ENCODE results near the gene SP3. TPM values are rescaled to one million over a fixed set of nuclear protein-coding genes. Genes with fewer than 3 reads are reported as not detected.

SP3 gene
- total and polyA plus RNA-seq, 2 of the 8 experiments (the other 6 are each of a cell fraction or from before 2014, with no cell fraction given), result 31.0 to 92.1 TPM

GRCh38 chr2:173948198-173948597 lies 17.0 kb downstream of the SP3 start (continued):
- no peak for TF ChIP-seq CHD7 (IDR thresholded peaks at IDR 0.05; ENCODE audit: insufficient replicate concordance, low read length)
- no peak for TF ChIP-seq RBBP5 (IDR thresholded peaks at IDR 0.05; ENCODE audit: borderline replicate concordance, low read depth, low read length)
- TF ChIP-seq BRCA1 (IDR thresholded peaks at IDR 0.05; ENCODE audit: low read depth, low read length), result no peak
- TF ChIP-seq CBX5 (IDR thresholded peaks at IDR 0.05; ENCODE audit: low read depth, low read length), result no peak

All from H1 (cell line).